HCT116 (cell line): ENCODE data around the gene CYSRT1. TPM values are rescaled to one million over a fixed set of nuclear protein-coding genes. Genes with fewer than 3 reads are reported as not detected.

Source experiments
- ATAC-seq: fragments of 200-7000 bp; cut with Tn5 transposase; 2 replicates; pipeline ENCODE4 v1.9.1; 2020; ENCODE audit warnings: mild to moderate bottlenecking, moderate library complexity
- BruUV-seq: library from RNA; stranded (reverse); fragments of 400-500 nt; replicated peaks from 2 replicates; lab custom pipeline; 2021; lab: Mats Ljungman, UMichigan
- CTCF ChIA-PET: fragments of 300-600 bp; sonication (Branson Sonifier 250); formaldehyde crosslinking; loops from one replicate; lab custom pipeline; 2021; ENCODE audit warnings: antibody characterized with exemption; lab: Charles Lee
- POLR2A ChIA-PET: fragments of 300-600, 350-600 bp; sonication (Branson Sonifier 250); formaldehyde crosslinking; loops from one replicate; lab custom pipeline; 2021; ENCODE audit warnings: antibody characterized with exemption; lab: Charles Lee
- RAD21 ChIA-PET, 2 experiments: fragments of 300-600 bp; sonication (Branson Sonifier 250); formaldehyde crosslinking; loops; one replicate each; lab custom pipeline; 2023; ENCODE audit warnings: low total read pairs in 2 of 2; ENCODE audit not compliant: uncharacterized antibody in 2 of 2, unreplicated experiment in 2 of 2, low non-redundant PET in 1 of 2; lab: Charles Lee
- DNase-seq: peaks from one replicate; pipeline ENCODE4 v3.0.0-alpha.2; 2010; ENCODE audit warnings: low read depth, low spot score
- H2AFZ ChIP-seq: fragments of 200-600 bp; shearing (Covaris generic), sonication (generic); 2 replicates; pipeline ENCODE4 v1.6.1; 2017; ENCODE audit warnings: low read depth, mixed run types, mixed read lengths, antibody characterized with exemption, low read length; ENCODE audit not compliant: poor library complexity, severe bottlenecking
- H3K27ac ChIP-seq: 2 replicates; pipeline ENCODE4 v1.5.1; 2012; ENCODE audit warnings: low read depth, low read length
- H3K27me3 ChIP-seq: fragments of 200-600 bp; sonication (generic); 2 replicates; pipeline ENCODE4 v1.6.1; 2016; ENCODE audit warnings: mixed run types, low read length, mixed read lengths; ENCODE audit not compliant: insufficient read depth
- H3K36me3 ChIP-seq, 2 experiments: fragments of 200-500 bp in 1 of 2; fragments of 200-600 bp in 1 of 2; sonication (Bioruptor generic) in 1 of 2; sonication (generic) in 1 of 2; 2 replicates each; pipeline versions ENCODE4 v1.5.1 to v1.6.1; 2014 to 2016; ENCODE audit warnings: low read length in 2 of 2, inconsistent platforms in 1 of 2, mixed read lengths in 1 of 2, mixed run types in 1 of 2; ENCODE audit not compliant: insufficient read depth in 2 of 2, control insufficient read depth in 1 of 2
- H3K4me1 ChIP-seq, 2 experiments: fragments of 200-600 bp in 1 of 2; sonication (generic) in 1 of 2; 2 replicates each; pipeline versions ENCODE4 v1.5.1 to v1.6.1; 2012 to 2017; ENCODE audit warnings: low read length in 2 of 2, inconsistent platforms in 1 of 2, mild to moderate bottlenecking in 1 of 2, mixed read lengths in 1 of 2, mixed run types in 1 of 2, moderate library complexity in 1 of 2; ENCODE audit not compliant: insufficient read depth in 2 of 2, control insufficient read depth in 1 of 2
- H3K4me2 ChIP-seq: fragments of 200-600 bp; sonication (generic); 2 replicates; pipeline ENCODE4 v1.6.1; 2017; ENCODE audit warnings: mixed run types, low read length, mixed read lengths
- H3K4me3 ChIP-seq, 2 experiments: fragments of 200-600 bp in 1 of 2; sonication (generic) in 1 of 2; replicated peaks in 1 of 2; 2 replicates each; pipeline ENCODE4 v1.5.1; 2011 to 2016; ENCODE audit warnings: low read length in 2 of 2, control low read depth in 1 of 2, low read depth in 1 of 2, mild to moderate bottlenecking in 1 of 2, mixed read lengths in 1 of 2, mixed run types in 1 of 2
- H3K79me2 ChIP-seq: fragments of 200-600 bp; sonication (generic); 2 replicates; pipeline ENCODE4 v1.6.1; 2017; ENCODE audit warnings: mild to moderate bottlenecking, mixed run types, low read length, moderate library complexity, mixed read lengths; ENCODE audit not compliant: insufficient read depth
- H3K9ac ChIP-seq: fragments of 200-600 bp; sonication (generic); 2 replicates; pipeline ENCODE4 v1.6.1; 2016; ENCODE audit warnings: low read length, mixed read lengths
- H3K9me2 ChIP-seq: fragments of 200-600 bp; sonication (generic), shearing (Covaris generic); 2 replicates; pipeline ENCODE4 v1.6.1; 2017; ENCODE audit warnings: mixed run types, mild to moderate bottlenecking, moderate library complexity; ENCODE audit not compliant: insufficient read depth
- H3K9me3 ChIP-seq, 2 experiments: fragments of 200-500 bp in 1 of 2; fragments of 200-600 bp in 1 of 2; sonication (Bioruptor generic) in 1 of 2; sonication (generic) in 1 of 2; 2 replicates each; pipeline ENCODE4 v1.6.1; 2014 to 2017; ENCODE audit warnings: low read length in 2 of 2, mixed read lengths in 2 of 2, inconsistent platforms in 1 of 2, low read depth in 1 of 2, mild to moderate bottlenecking in 1 of 2, mixed run types in 1 of 2, moderate library complexity in 1 of 2; ENCODE audit not compliant: control insufficient read depth in 1 of 2, insufficient read depth in 1 of 2
- H4K20me1 ChIP-seq: fragments of 200-600 bp; sonication (generic), shearing (Covaris generic); 2 replicates; pipeline ENCODE4 v1.6.1; 2017; ENCODE audit warnings: mixed run types, mild to moderate bottlenecking, moderate library complexity; ENCODE audit not compliant: insufficient read depth
- ATF3 ChIP-seq: IDR thresholded peaks from 2 replicates; pipeline ENCODE4 v1.6.1; 2012
- CBX3 ChIP-seq: IDR thresholded peaks from 2 replicates; pipeline ENCODE4 v1.6.1; 2012; ENCODE audit warnings: low read depth
- CEBPB ChIP-seq: IDR thresholded peaks from 2 replicates; pipeline ENCODE4 v1.6.1; 2012; ENCODE audit warnings: low read depth
- CTCF ChIP-seq, 3 experiments: fragments of 200-600 bp in 1 of 3; sonication (generic) in 1 of 3; IDR thresholded peaks in 2 of 3; conservative IDR thresholded peaks in 1 of 3; 2 replicates each; pipeline ENCODE4 v1.5.1; 2012 to 2017; ENCODE audit warnings: low read depth in 2 of 3, low read length in 2 of 3, antibody characterized with exemption in 1 of 3, borderline replicate concordance in 1 of 3, control low read depth in 1 of 3, mild to moderate bottlenecking in 1 of 3, mixed read lengths in 1 of 3, mixed run types in 1 of 3, moderate library complexity in 1 of 3; ENCODE audit not compliant: insufficient read depth in 1 of 3
- EGR1 ChIP-seq: IDR thresholded peaks from 2 replicates; pipeline ENCODE4 v1.6.1; 2012; ENCODE audit warnings: low read depth
- ELF1 ChIP-seq: IDR thresholded peaks from 2 replicates; pipeline ENCODE4 v1.6.1; 2012; ENCODE audit warnings: low read depth, borderline replicate concordance
- EZH2phosphoT487 ChIP-seq: fragments of 200-600 bp; IDR thresholded peaks from 2 replicates; pipeline ENCODE4 v1.6.1; 2018; ENCODE audit warnings: antibody characterized with exemption, borderline replicate concordance
- MAX ChIP-seq: IDR thresholded peaks from 2 replicates; pipeline ENCODE4 v1.6.1; 2012
- POLR2A ChIP-seq: IDR thresholded peaks from 2 replicates; pipeline ENCODE4 v1.7.0; 2011; ENCODE audit warnings: borderline replicate concordance; ENCODE audit not compliant: insufficient read depth, insufficient read length; ENCODE audit errors: extremely low read depth
- REST ChIP-seq: IDR thresholded peaks from 2 replicates; pipeline ENCODE4 v1.6.1; 2012; ENCODE audit warnings: low read depth
- SIN3A ChIP-seq: IDR thresholded peaks from 2 replicates; pipeline ENCODE4 v1.6.1; 2012; ENCODE audit warnings: low read depth
- SP1 ChIP-seq: IDR thresholded peaks from 2 replicates; pipeline ENCODE4 v1.6.1; 2012; ENCODE audit warnings: low read depth
- YY1 ChIP-seq: IDR thresholded peaks from 2 replicates; pipeline ENCODE4 v1.6.1; 2011; ENCODE audit warnings: low read length, low read depth, moderate library complexity, mild to moderate bottlenecking; ENCODE audit not compliant: insufficient replicate concordance; ENCODE audit errors: extremely low read depth
- ZFX ChIP-seq: fragments of 450-650 bp; IDR thresholded peaks from 2 replicates; pipeline ENCODE4 v1.6.1; 2017
- ZNF274 ChIP-seq: fragments of 200-500 bp; sonication (Bioruptor generic); IDR thresholded peaks from 2 replicates; pipeline ENCODE4 v1.6.1; 2014; ENCODE audit warnings: mild to moderate bottlenecking, low read depth, low read length, inconsistent platforms
- intact Hi-C: fragments of 100-400 bp; cut with micrococcal nuclease; formaldehyde crosslinking; loops from 2 replicates; pipeline ENCODE4 v1.10.0; 2022
- total RNA-seq: library from RNA; stranded (reverse); gene quantifications from one replicate; pipeline ENCODE4 v1.2.1, GENCODE V29; 2021; ENCODE audit not compliant: unreplicated experiment

CYSRT1 gene
- total RNA-seq, 1 experiment from 2014 or later = 4.3 TPM

- TF ChIP-seq SIN3A (no peak), ELF1 (no peak), CBX3 (no peak), ATF3 (no peak), ZFX (no peak), POLR2A (no peak), CTCF (IDR thresholded peaks at IDR 0.05 in 2 of 3, conservative IDR thresholded peaks at IDR 0.05 in 1 of 3; ENCODE audit: borderline replicate concordance in 1 of 3, insufficient read depth in 1 of 3, low read depth in 2 of 3, low read length in 2 of 3) (no peak), CEBPB (no peak)
Observed at GRCh38 chr9:137178939-137179630, 45.9 kb upstream of the CYSRT1 start (continued).

GRCh38 chr9:137179761-137180160 lies 45.2 kb upstream of the CYSRT1 start:
- H3K4me1 ChIP-seq = peaks cover 0 to 15% of the 10 kb centered on the region in 2 experiments; a peak in 2 of 4 replicates
- ChIA-PET POLR2A (no interaction called here), RAD21 (no interaction called here), CTCF (no interaction called here)
- no peak overlapping the region for H3K4me3 ChIP-seq
- no peak overlapping the region for H3K27ac ChIP-seq
- no peak for DNase-seq
- H3K36me3 ChIP-seq = peaks cover 0 to 3% of the 10 kb centered on the region in 2 experiments; a peak in 2 of 4 replicates
- no peak for ATAC-seq
- no peak overlapping the region for H2AFZ ChIP-seq
- no peak for TF ChIP-seq CTCF (IDR thresholded peaks at IDR 0.05 in 2 of 3, conservative IDR thresholded peaks at IDR 0.05 in 1 of 3; ENCODE audit: borderline replicate concordance in 1 of 3, insufficient read depth in 1 of 3, low read depth in 2 of 3, low read length in 2 of 3)
- no peak for TF ChIP-seq SP1
- no peak for TF ChIP-seq EZH2phosphoT487
- no peak for TF ChIP-seq YY1
- TF ChIP-seq EGR1 = no peak
- TF ChIP-seq ZFX = no peak
- no peak for TF ChIP-seq CEBPB
- no peak for TF ChIP-seq MAX
- TF ChIP-seq ZNF274 = no peak
- no peak for TF ChIP-seq REST
- no peak for TF ChIP-seq SIN3A
- TF ChIP-seq, all 23 proteins: peak for 0
- H3K9me3 ChIP-seq = no peaks in the 10 kb centered on the region
- H3K4me2 ChIP-seq = no peak overlapping the region
- intact Hi-C loops = no loop called here
- no peaks in the 10 kb centered on the region; the same call in 1 of the 2 replicates for H3K79me2 ChIP-seq
- no TSS peak for BruUV-seq
- H3K9ac ChIP-seq = no peak overlapping the region
- H3K27me3 ChIP-seq = no peaks in the 10 kb centered on the region
- no peaks in the 10 kb centered on the region for H4K20me1 ChIP-seq
- H3K9me2 ChIP-seq = no peaks in the 10 kb centered on the region
